GM12892 (cell line): ENCODE measurements around the gene CEP128.

ENCODE experiments used
- DNase-seq: peaks from one replicate; pipeline ENCODE4 v3.0.0; 2011; ENCODE audit not compliant: insufficient read length
- FAIRE-seq: peaks from 2 replicates; lab custom pipeline; 2011; peaks lifted over from hg19 to GRCh38; lab: Jason Lieb, UNC
- POLR2A ChIP-seq: IDR thresholded peaks from 2 replicates; pipeline ENCODE4 v1.6.1; 2011; ENCODE audit warnings: low read depth, low read length, control low read depth
- POLR2AphosphoS5 ChIP-seq: IDR thresholded peaks from 2 replicates; pipeline ENCODE4 v1.6.1; 2011; ENCODE audit warnings: low read depth, low read length, control low read depth
- TAF1 ChIP-seq: IDR thresholded peaks from 2 replicates; pipeline ENCODE4 v1.6.1; 2011; ENCODE audit warnings: low read depth, mild to moderate bottlenecking, control low read depth, low read length, borderline replicate concordance

Gene CEP128

GRCh38 chr14:80485764-80486163, 455.8 kb downstream of the CEP128 start:
- DNase-seq, result no peak
- FAIRE-seq, result no peak
- TF ChIP-seq TAF1 (no peak), POLR2A (no peak), POLR2AphosphoS5 (no peak)

DNA sequence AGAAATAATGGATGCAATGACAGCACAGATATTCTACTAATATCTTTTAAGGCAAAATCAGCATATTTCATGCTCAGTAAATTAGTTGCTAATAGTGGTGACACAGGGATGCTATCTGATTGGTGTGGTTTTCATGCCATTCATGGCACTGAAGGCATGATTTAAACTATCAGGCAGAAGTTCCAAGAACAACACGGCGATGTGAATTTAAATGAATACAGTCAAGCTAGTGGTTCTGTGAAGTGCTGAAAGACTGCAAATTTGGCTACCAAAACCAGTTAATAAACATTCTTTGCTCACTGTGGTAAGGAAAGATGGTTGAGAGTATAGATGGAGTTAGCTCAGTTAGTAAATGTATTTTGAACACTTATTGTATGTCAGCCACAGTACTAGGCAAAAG, 458.2 kb downstream of the CEP128 start:
- no peak for DNase-seq
- FAIRE-seq, result no peak
- no peak for TF ChIP-seq POLR2A
- TF ChIP-seq TAF1, result no peak
- TF ChIP-seq POLR2AphosphoS5, result no peak

- FAIRE-seq (no peak), DNase-seq (no peak)
- TF ChIP-seq TAF1, result no peak
- no peak for TF ChIP-seq POLR2A
- TF ChIP-seq POLR2AphosphoS5, result no peak
Observed at GRCh38 chr14:80477388-80478160, 464.0 kb downstream of the CEP128 start.

GRCh38 chr14:80475074-80475473, 466.5 kb downstream of the CEP128 start:
- no peak for FAIRE-seq
- TF ChIP-seq POLR2AphosphoS5, result no peak
- no peak for TF ChIP-seq TAF1
- no peak for TF ChIP-seq POLR2A
- no peak for DNase-seq

GRCh38 chr14:80468331-80469122, 473.0 kb downstream of the CEP128 start:
- no peak for DNase-seq
- no peak for FAIRE-seq
- TF ChIP-seq POLR2A (no peak), TAF1 (no peak), POLR2AphosphoS5 (no peak)

- FAIRE-seq, result no peak
Observed at GRCh38 chr14:80465546-80466220, 475.9 kb downstream of the CEP128 start.

GRCh38 chr14:80464531-80465149, 476.9 kb downstream of the CEP128 start:
- DNase-seq (no peak), FAIRE-seq (no peak)
- TF ChIP-seq POLR2A (no peak), POLR2AphosphoS5 (no peak), TAF1 (no peak)

More at GRCh38 chr14:80465546-80466220, 475.9 kb downstream of the CEP128 start:
- DNase-seq, result no peak
- TF ChIP-seq TAF1 (no peak), POLR2AphosphoS5 (no peak), POLR2A (no peak)

DNA sequence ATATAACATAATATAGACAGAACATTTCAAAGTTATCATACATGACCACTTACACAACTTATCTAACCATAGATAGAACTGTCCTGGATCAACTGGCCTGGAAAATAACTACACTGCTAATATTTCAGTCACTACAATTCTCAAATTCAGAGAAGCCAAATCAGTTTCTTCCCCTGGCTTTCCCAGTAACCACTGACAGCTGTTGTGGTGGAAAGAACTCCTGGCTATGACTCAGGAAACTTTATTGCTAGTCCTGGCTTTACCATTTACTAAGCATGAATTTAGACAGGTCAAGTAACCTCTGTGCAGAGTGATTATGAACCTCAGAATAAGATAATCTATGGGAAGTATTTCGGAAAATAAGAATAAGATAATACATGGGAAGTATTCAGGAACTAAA, 485.3 kb downstream of the CEP128 start:
- DNase-seq (no peak), FAIRE-seq (no peak)
- TF ChIP-seq POLR2A (no peak), POLR2AphosphoS5 (no peak), TAF1 (no peak)

- no peak for TF ChIP-seq POLR2AphosphoS5
- no peak for TF ChIP-seq TAF1
- TF ChIP-seq POLR2A, result no peak
- FAIRE-seq, result no peak
Observed at GRCh38 chr14:80455031-80455430, 486.5 kb downstream of the CEP128 start.

GRCh38 chr14:80448267-80448666, 493.3 kb downstream of the CEP128 start:
- TF ChIP-seq POLR2A (no peak), TAF1 (no peak), POLR2AphosphoS5 (no peak)
- FAIRE-seq (no peak), DNase-seq (no peak)

More at GRCh38 chr14:80455031-80455430, 486.5 kb downstream of the CEP128 start:
- DNase-seq, result no peak
